Stimulated activated CD4-positive, alpha-beta T cell treated with anti-CD3 and anti-CD28 coated beads, Interleukin-15, amount 100 ng/mL, for 24 hours (primary cell): ENCODE measurements around the gene LMLN.
"Not testable (repeated sequence)": the region's sequence is repeated elsewhere in the genome, so short reads cannot be mapped to it uniquely, and the experiment has no call there.

Experiments
- DNase-seq: peaks from one replicate; pipeline ENCODE4 v3.0.0-alpha.2; 2020

Gene LMLN

DNA sequence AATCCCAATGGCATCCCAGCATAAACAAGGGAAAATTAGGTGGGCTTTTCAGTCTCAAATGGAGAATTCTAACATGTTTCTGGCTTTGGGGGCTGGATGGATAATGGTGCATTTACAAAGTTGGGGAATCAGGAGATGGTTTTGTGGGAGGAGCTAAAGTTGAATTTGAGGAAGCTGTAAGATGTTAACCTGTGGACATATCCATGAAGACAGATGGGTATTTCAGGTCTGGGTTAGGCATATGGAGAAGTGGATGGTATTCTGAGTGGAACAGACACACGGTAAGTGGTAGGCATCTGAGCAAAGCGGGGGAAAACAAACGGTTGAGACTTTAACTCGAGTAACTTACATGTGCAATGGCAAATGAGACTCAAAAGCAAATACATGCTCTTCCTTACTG, 1.7 kb upstream of the LMLN start:
- no peak for DNase-seq

DNA sequence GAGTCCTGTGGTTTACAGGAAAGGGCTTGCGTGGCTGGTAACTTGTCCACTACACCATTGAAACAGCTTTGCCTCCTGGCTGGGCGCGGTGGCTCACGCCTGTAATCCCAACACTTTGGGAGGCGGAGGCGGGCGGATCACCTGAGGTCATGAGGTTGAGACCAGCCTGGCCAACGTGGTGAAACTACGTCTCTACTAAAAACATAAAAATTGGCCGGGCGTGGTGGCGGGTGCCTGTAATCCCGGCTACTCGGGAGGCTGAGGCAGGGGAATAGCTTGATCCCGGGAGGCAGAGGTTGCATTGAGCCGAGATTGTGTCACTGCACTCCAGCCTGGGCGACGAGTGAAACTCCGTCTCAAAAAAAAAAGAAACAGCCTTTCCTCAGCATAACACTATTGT, 1.2 kb upstream of the LMLN start:
- DNase-seq, result not testable (repeated sequence)

DNA sequence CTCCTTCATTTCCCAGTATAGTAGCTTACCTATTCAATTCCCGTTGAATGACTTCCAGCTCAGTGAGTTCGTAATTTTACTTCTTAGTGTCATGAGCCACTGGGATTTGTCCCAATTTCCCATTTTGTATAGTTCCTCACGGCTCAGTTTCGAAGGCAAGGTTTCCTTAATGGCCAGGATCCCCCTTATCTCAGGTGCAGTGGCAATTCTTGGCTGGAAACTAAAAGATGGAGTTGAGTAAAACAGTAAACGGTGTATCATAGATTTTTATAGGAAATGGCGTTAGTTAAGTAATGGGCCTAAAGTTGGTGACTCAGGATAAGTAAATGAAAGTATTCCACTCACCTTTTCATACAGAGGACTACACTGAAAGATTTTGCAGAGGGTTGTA, 522 bp upstream of the LMLN start:
- no peak for DNase-seq

DNA sequence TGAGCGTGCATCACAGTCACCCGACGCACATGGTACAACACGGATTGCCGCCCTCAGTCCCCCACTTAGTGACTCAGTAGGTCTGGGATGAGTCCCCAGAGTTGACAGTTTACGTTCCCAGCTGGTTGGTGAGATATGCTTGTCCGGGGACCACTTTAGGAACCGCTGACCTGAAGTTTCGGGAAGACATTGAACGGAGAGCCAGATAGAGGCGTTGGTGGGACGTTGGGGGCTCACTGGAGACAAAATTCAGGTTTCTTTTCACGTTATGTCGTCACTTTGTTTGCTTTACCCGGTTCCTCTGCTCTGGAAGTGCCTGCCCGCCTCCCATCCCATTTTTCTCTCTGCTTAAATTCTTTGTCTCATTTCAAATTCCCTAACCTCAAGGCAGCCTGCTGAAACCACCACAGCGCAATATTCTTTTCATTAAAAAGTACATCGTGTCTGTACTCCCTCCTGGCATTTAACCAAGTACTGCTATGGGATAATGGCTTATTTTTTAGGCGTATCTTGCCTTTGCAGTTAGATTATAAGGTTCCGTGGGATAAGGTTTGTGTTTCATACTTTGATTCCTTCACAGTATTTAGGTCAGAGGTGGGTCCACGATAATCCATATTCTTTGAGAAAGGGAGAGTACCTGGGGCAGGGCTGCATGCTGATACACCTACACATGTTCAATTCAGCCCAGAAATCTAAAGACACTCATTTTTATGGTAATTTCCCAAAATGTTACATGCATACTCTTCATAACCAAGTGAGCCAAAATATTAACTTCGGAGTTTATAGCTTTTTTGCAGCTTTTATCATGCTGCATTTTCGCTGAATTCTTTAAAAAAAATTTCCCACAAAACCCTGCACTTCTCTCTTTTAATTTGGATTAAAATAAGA, 921 bp downstream of the LMLN start:
- peak; percentile 68 for DNase-seq

DNA sequence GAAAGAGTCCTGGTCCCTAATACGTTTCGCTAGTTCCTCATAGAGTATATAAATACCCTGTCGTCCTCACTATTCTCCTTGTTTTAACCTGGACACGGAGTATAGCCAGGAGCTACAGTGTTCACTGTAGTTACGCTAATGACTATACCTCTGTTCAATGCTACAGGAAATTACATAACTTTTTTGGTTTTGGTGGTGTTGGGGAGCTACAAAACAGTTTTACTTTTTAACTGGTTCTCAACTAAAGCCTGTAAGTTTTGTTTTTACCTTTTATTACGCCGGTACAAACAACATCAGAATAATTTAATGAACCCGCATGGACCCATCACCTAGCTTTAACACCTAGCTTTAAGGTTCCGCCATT, 1.5 kb downstream of the LMLN start:
- DNase-seq, result no peak

DNA sequence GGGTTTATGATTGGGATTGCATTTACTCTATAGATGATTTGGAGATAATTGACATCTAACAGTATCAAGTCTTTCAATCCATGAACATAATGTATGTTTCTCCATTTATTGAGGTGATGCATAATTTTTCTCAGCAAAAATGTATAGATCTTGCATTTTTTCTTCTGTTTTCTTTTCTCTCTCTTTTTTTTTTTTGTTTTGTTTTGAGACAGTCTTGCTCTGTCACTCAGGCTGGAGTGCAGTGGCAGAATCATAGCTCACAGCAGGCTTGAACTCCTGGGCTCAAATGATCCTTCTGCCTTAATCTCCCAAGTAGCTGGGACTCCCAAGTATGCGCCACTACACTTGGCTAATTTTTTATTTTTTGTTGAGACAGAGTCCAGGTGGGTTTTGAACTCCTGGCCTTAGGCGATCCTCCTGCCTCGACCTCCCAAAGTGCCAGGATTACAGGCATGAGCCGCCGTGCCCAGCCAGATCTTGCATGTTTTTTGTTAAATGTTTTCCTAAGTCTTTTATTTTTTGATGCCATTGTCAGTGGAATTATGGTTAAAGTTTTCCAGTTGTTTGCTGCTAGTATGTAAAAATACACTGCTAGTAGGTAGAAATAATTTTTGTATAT, 3.1 kb downstream of the LMLN start:
- DNase-seq, result no peak

DNA sequence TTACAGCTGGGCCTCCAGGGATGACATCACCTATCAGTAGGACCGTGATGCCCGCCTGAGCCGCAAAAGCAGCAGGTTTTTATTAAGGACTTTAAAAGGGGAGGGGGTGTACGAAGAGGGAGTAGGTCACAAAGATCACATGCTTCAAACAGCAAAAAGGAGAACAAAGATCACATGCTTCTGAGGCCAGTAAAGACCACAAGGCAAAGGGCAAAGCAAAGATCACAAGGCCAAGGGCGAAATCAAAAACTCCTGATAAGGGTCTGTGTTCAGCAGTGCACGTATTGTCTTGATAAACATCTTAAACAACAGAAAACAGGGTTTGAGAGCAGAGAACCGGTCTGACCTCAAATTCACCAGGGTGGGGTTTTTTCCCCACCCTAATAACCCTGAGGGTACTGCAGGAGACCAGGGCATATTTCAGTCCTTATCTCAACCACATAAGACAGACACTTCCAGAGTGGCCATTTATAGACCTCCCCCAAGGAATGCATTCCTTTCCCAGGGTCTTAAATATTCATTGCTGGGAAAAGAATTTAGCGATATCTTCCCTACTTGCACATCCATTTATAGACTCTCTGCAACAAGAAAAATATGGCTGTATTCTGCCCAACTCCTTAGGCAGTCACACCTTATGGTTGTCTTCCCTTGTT, 7.4 kb downstream of the LMLN start:
- not testable (repeated sequence) for DNase-seq

DNA sequence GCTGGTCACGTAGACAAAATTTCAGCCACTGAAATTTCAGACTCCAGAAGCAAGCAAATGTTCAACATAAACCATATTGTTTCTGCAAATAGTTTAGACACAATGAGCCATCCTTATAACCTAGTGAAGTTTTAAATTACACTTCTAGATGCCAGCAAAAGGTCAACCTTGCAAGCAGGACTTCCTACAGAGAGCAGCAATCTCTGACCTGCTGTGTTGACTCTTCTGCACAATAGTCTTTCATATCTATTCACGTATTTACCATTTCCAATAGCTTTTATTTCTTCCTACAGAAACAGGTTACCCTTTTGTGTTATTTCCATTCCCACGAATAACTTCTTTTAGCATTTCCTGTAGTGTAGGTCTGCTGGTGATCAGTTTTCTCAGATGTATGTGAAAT, 10.6 kb downstream of the LMLN start:
- DNase-seq, result no peak

DNA sequence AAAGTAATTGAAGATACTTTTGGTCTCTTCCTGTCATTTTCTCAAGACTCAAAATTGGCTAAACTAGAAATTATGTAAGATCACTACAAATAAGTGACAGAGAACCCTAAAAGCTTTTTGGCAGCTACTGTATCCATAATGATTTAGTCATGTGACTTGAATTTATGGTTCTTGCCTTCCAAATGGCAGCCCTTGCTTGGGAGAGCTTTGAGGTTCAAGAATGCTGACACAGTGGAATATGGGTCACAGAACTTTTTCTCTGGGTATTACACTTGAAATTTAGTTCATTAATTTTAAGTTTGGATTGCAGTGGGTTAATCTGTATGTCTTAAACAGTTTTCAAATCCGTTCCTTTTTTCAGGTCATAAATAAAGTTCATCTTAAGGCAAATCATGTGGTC, 14.0 kb downstream of the LMLN start:
- DNase-seq, result no peak

DNA sequence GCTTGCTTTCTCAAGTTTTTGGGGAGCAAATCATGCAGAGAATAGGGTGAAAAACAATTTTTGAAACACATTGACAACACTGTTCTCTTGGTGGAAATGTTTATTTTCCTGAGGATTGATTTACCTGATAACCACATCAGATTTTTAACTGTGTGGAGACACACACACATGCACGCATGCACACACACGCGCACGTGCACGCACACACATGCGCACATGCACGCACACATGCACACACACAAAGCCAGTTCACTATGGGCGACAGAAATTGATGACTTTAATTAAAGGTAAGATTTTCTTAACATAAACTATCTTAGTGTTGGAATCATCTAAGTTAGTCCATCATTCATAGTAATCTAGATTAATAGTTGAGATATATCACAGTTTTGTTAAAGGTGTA, 15.3 kb downstream of the LMLN start:
- DNase-seq, result no peak

DNA sequence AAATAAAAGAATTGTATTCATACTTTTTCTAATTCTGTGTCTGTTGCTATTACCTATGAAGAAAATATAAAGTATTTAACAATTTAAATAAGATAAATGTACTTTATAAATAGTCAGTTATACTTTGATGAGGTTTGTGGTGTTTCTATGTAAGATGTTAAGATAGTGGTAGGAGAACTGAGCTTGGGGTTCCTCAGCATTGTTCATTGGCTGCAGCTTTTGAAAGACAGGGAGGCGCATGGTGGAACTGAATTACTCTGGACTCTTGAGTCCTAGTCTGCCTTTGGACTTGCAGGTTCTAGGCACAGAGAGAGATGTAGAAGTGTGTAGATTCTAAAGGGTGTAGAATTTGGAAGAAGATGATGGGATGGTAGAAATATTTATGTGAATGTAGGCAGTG, 23.1 kb downstream of the LMLN start:
- no peak for DNase-seq

DNA sequence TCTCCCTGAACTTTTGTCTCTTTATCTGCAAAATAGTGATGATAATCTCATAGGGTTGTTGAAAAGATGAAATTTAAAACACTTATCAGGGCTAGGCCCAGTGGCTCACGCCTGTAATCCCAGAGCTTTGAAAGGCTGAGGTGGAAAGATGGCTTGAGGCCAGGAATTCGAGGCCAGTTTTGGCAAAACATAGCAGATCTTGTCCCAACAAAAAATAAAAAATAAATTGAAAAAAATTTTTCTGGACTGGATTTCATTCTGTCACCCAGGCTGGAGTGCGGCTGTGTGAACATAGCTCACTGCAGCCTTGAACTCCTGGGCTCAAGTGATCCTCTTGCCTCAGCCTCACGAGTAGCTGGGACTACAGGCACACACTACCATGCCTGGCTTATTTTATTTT, 29.6 kb downstream of the LMLN start:
- DNase-seq, result no peak

DNA sequence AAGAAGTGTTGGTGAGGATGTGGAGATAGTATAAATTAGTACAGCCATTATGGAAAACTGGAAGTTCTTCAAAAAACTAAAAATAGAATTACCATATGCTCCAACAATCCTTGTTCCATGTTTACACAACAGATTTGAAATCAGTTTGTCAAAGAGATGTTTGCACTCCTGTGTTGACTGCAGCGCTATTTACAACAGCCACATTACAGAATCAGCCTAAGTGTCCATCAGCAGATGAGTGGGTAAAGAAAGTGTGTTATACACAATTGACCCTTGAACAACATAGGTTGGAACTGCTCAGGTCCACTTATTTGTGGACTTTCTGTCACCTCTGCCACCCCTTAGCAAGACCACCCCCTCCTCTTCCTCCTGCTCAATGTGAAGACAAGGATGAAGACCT, 34.7 kb downstream of the LMLN start:
- DNase-seq, result no peak

DNA sequence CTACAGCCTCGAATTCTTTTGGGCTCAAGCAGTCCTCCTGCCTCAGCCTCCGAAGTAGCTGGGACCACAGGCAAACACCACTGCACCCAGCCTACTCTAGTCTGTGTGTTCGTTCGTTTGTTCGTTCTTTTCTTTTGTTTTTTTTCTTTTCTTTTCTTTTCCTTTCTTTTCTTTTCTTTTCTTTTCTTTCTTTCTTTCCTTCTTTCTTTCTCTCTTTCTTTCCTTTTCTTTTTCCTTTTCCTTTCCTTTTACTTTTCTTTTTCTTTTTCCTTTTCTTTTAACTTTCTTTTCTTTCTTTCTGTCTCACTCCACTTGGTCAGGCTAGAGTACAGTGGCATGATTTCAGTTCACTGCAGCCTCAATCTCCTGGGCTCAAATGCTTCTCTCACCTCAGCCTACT, 36.8 kb downstream of the LMLN start:
- no peak for DNase-seq

DNA sequence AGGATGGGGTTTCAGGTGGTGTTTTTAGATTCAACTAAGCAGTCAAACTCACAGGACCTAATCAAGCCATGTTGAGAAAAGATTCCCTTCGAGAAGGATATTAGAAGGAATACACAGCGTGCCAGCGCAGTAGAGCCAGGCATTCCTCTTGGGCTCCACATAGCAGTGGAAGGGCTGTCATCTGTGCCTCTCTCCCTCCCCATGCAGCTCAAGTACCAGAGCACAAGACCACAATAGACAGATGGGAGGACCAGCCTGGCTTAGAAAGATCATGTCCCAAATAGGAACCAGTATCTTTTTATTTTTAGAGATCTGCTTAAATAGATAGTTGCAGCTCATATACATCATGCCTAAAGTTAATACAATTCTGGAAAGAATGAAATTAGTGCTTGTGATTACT, 37.9 kb downstream of the LMLN start:
- DNase-seq, result no peak

DNA sequence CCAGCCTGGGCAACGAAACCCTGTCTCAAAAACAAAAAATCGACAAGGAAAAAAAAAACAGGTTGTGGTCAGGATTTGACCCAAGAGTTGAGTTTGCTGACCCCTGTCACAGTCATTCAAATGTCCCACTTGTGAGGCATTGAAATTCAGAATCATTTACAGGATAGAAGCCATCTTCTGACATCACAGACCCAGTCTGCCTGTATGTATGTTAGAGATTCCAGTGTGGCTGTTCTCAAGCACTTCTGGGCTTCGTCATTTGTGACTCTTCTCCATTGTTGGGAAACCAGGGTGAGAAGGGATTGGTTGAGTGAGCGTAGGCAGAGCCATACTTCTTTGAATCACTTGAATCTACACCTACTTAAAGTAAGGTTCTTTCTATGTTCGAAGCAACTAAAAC, 57.1 kb downstream of the LMLN start:
- no peak for DNase-seq

DNA sequence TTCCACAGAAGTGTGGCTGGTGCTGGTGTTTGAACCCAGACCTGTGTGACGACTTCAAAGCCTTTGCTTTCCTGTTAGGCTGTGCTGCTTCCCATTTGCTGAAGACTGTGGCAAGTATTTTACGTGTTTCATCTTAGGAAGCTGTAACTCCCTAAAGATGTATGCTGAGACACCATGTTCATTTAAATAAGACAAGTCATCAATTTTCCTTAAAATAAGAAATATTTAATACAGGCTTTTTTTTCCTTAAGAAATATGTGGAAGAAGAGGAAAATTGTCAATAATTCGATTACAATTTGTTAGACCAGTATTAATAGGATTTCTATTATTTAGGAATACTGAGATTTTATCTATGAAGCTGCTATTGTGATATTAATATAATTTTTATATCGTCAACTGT, 58.4 kb downstream of the LMLN start:
- DNase-seq, result no peak

DNA sequence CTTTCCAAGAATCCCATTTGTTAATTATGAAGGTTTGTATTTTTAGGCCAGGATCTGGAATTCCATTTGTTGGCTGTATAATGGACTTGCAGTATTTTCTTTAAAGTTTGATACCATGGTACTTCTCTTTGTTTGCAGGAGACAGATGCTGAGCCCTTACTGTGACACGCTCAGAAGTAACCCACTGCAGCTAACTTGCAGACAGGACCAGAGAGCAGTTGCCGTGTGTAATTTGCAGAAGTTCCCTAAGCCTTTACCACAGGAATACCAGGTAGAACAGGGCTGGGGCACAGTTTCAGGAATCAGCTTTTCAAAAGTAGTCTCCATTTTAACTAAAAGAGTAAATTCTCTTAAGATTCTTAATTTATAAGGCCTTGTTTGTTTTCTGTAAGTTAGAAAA, 59.1 kb downstream of the LMLN start:
- no peak for DNase-seq

DNA sequence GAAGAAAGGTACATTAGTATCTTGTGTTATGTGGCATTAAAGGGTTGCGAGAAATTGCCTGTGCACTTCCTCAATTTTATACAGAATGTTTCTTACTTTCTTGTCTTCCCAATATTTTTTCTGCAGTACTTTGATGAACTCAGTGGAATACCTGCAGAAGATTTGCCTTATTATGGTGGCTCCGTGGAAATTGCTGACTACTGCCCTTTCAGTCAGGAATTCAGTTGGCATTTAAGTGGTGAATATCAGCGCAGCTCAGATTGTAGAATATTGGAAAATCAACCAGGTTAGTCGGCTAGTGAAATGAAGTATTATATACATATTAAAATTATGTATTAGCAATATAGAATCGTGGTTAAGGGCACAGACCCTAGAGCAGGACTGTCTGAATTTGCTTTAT, 61.3 kb downstream of the LMLN start:
- DNase-seq, result no peak

DNA sequence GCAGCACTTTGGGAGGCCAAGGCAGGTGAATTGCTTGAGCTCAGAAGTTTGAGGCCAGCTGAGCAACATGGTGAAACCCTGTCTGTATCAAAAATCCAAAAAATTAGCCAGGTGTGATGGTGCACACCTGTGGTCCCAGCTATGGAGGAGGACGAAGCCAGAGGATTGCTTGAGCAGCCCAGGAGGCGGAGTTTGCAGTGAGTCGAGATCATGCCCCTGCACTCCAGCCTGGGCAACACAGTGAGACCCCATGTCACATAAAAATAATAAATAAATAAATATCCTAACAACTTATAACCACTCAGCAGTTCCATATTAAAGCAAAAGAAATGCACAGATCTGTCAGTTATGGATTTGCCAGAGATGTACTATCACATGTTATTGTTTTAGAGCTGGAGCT, 62.6 kb downstream of the LMLN start:
- no peak for DNase-seq

DNA sequence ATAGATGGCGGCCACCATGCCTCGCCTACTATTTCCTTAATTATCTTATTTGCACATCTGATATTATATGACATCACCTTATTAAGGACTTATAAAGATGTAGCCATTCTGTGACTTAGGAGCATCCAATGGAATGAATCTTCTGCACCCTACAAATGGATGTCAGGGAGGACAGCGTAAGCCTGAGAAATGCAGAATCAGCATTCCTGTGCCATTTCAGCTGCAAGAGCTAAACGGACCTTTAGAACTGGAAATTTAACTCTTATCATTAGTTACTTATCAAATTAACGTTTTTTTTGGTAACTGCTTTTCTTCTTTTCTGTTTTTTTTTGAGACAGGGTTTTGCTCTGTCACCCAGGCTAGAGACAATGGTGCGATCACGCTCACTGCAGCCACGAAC, 65.6 kb downstream of the LMLN start:
- no peak for DNase-seq

DNA sequence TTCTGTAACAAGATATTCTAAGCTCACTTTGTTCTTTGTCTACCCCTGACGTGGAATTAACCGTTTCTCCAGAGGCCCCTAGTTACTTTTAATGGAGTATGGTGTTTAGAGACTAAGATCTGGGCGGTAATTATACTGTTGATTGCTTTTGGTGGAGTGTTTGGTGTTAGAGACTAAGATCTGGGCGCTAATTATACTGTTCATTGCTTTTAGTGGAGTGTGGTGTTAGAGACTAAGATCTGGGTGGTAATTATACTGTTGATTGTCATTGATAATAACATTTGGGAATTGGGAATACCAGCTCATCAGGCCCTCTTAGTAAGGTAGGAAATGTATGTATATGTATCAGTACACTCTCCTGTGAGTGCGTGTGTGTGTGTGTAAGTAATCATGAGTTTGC, 66.6 kb downstream of the LMLN start:
- no peak for DNase-seq

DNA sequence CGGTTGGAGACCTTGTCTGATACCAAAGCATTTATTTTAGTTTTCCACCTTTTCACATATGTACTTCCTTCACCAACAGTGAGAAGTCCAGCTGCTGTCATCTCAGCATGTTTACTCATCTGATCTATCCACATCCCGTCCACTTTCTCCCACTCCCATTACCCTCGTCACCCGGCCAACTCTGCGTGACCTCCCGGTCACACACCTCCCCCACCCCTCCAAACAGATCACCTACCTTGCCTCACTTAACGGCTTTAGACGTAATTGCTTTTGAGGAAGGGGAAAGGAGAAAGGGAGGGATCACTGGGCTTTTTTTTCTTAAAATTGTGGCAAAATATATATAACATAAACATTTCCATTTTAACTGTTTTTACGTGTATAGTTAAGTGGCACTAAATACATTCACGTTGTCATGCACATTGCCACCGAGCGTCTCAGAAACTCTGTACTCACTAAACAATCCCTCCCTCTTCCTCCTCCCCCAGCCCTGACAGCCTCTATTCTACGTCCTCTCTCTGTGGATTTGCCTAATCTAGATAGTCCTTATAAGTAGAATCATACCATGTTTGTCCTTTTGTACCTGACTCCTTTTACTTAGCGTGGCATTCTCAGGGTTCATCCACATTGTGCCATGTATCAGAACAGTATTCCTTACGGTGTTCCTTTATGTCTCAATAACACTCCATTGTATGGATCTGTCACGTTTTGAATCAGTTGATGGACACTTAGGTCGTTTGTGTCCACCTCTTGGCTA, 67.2 kb downstream of the LMLN start:
- no peak for DNase-seq
